Measurements from ENCODE around the gene GMPR2. TPM values are rescaled to one million over a fixed set of nuclear protein-coding genes. Genes with fewer than 3 reads are reported as not detected.

GMPR2 gene
- total RNA-seq, 4 donors from 2014 or later = 36.3 to 69.0 (median 47.0) TPM

DNA sequence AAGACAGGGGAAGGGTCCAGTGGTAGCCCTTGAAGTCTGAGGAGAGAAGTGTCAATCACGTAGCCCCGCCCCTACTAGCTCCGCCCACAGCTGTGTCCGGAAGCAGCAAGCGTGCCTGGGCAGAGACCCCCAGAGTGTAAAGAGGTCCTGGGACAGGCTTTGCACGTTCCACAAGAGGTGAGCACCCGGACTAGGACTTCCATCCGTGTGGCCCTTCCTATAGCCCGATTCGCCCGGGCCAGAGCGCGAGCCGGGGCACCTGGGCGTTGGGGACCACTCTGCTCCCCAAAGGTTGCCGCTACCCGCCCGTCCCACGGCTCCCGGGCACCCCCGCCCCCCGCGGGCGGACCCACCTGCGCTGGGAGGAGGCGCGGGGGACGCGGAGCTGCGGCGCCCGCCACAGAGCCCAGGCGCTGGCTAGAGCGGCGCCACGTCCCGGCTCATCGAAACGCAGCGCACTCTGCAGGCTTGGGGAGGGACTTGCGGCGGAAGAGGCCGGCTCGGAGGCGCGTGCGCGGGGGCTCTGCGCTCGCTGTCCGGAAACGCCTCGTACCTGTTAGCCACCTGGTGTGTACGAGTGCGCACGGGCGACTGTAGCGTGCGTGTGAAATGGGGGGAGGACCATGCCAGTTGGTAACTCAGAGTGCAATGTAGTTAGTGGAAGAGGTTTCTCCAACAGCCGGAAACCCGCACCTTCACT lies 38.6 kb downstream of the GMPR2 start, which contains the start of gene RABGGTA:
Gene RABGGTA (minus strand): TSS at position 464 of the 700 bp plus-strand sequence. CDS start 482 bp downstream, outside the sequence.
- ATAC-seq (ENCODE audit: low FRiP score) = peak; percentile 85
- DNase-seq (ENCODE audit: low spot score) = no peak
- TF ChIP-seq, protein P1, sequence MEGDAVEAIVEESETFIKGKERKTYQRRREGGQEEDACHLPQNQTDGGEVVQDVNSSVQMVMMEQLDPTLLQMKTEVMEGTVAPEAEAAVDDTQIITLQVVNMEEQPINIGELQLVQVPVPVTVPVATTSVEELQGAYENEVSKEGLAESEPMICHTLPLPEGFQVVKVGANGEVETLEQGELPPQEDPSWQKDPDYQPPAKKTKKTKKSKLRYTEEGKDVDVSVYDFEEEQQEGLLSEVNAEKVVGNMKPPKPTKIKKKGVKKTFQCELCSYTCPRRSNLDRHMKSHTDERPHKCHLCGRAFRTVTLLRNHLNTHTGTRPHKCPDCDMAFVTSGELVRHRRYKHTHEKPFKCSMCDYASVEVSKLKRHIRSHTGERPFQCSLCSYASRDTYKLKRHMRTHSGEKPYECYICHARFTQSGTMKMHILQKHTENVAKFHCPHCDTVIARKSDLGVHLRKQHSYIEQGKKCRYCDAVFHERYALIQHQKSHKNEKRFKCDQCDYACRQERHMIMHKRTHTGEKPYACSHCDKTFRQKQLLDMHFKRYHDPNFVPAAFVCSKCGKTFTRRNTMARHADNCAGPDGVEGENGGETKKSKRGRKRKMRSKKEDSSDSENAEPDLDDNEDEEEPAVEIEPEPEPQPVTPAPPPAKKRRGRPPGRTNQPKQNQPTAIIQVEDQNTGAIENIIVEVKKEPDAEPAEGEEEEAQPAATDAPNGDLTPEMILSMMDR (IDR thresholded peaks at IDR 0.05) = no peak

GRCh38 chr14:24271834-24272263 lies 39.1 kb downstream of the GMPR2 start:
- DNase-seq (ENCODE audit: low spot score) (no peak), ATAC-seq (ENCODE audit: low FRiP score) (no peak)
- TF ChIP-seq, protein P1 (IDR thresholded peaks at IDR 0.05) = no peak

DNA sequence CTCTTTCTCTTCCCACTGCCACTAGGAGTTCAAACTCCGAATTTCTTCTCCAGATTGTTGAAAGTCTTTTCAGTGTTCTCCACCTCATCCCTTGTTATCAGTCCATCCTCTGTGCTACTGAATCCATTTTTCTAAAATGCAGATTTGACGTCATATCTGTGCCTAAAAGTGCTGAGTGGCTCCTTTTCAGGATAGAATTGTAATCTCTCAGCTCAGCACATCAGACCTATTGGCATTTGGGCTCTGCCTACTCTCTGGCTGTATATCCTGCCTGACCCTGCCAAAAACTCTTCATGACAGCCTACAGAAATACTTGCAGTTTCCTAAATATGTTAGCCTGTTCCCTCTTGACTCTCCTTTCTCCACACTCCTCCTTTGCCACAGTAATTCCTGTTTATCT lies 39.7 kb downstream of the GMPR2 start:
- ATAC-seq (ENCODE audit: low FRiP score) (no peak), DNase-seq (ENCODE audit: low spot score) (no peak)
- TF ChIP-seq, protein P1 (IDR thresholded peaks at IDR 0.05) = no peak

GRCh38 chr14:24273422-24273998 lies 40.8 kb downstream of the GMPR2 start:
- TF ChIP-seq, protein P1 (IDR thresholded peaks at IDR 0.05) = no peak
- DNase-seq (ENCODE audit: low spot score) = no peak
- ATAC-seq (ENCODE audit: low FRiP score) = no peak

GRCh38 chr14:24274101-24274543 lies 41.4 kb downstream of the GMPR2 start:
- ATAC-seq (ENCODE audit: low FRiP score) (peak; percentile 67), DNase-seq (ENCODE audit: low spot score) (no peak)
- TF ChIP-seq, protein P1 (IDR thresholded peaks at IDR 0.05) = no peak

GRCh38 chr14:24277071-24277470 lies 44.3 kb downstream of the GMPR2 start:
- DNase-seq (ENCODE audit: low spot score) (no peak), ATAC-seq (ENCODE audit: low FRiP score) (no peak)
- TF ChIP-seq, protein P1 (IDR thresholded peaks at IDR 0.05) = no peak

Measured in omental fat pad (tissue), 4 donors.